Amniotic stem cell (primary cell): ENCODE data around the gene PDE8B.
A peak's percentile ranks its signal among the peaks of the same experiment; 100 is the strongest.

Source experiments
- DNase-seq: peaks from one replicate; lab custom pipeline; 2025; lab: John Stamatoyannopoulos, UW

PDE8B gene, protein sequence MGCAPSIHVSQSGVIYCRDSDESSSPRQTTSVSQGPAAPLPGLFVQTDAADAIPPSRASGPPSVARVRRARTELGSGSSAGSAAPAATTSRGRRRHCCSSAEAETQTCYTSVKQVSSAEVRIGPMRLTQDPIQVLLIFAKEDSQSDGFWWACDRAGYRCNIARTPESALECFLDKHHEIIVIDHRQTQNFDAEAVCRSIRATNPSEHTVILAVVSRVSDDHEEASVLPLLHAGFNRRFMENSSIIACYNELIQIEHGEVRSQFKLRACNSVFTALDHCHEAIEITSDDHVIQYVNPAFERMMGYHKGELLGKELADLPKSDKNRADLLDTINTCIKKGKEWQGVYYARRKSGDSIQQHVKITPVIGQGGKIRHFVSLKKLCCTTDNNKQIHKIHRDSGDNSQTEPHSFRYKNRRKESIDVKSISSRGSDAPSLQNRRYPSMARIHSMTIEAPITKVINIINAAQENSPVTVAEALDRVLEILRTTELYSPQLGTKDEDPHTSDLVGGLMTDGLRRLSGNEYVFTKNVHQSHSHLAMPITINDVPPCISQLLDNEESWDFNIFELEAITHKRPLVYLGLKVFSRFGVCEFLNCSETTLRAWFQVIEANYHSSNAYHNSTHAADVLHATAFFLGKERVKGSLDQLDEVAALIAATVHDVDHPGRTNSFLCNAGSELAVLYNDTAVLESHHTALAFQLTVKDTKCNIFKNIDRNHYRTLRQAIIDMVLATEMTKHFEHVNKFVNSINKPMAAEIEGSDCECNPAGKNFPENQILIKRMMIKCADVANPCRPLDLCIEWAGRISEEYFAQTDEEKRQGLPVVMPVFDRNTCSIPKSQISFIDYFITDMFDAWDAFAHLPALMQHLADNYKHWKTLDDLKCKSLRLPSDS

GRCh38 chr5:77210091-77210963 lies at the start of gene PDE8B:
Gene PDE8B, plus strand, starts transcription at chr5:77210680. Its CDS starts 246 bp downstream, at chr5:77210926.
- DNase-seq, result no peak

DNA sequence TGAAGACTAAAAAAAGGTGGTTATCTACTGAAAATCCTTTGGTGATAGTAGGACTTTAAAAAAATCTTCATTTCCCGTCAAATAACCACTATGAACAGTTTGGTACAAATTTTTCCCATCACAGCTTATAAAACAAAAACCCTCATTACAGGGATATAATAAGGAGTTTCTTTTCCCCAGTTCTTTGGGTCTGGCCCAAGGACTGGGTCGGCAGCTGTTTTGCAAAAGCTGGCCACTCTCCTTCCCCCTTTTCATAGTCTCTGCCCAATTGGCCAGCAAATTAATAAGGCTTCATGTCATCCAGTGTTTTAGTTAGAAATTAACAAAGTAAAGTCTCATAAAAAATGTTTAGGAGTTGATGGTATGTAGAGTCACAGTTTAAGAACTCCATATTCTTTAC lies 47.0 kb upstream of the PDE8B start:
- no peak for DNase-seq

- no peak for DNase-seq
Observed at GRCh38 chr5:77167063-77167462, 43.4 kb upstream of the PDE8B start.

DNA sequence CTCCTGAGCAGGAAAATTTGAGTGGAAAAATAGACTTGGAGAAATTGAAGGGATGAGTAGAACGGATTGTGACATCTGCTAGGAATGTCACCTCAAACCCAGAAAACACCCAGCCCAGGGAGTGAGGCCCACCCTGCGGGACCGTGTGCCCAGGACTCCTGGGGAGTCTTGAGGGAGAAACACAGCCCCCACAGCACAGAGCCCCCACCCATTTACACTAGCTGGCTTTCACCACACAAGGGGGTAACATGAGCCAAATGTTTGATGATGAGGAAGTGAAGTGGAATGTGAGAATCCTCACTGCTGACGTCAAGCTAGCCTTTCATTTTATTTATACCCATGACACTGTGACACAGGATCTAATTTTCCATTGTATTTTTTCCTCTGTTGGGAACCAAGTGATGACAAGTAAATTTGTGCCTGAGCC lies 42.8 kb upstream of the PDE8B start:
- DNase-seq, result peak; percentile 10

GRCh38 chr5:77168161-77168878 lies 42.2 kb upstream of the PDE8B start:
- DNase-seq, result no peak

- DNase-seq, result no peak
Observed at GRCh38 chr5:77168879-77169244, 41.6 kb upstream of the PDE8B start.

DNA sequence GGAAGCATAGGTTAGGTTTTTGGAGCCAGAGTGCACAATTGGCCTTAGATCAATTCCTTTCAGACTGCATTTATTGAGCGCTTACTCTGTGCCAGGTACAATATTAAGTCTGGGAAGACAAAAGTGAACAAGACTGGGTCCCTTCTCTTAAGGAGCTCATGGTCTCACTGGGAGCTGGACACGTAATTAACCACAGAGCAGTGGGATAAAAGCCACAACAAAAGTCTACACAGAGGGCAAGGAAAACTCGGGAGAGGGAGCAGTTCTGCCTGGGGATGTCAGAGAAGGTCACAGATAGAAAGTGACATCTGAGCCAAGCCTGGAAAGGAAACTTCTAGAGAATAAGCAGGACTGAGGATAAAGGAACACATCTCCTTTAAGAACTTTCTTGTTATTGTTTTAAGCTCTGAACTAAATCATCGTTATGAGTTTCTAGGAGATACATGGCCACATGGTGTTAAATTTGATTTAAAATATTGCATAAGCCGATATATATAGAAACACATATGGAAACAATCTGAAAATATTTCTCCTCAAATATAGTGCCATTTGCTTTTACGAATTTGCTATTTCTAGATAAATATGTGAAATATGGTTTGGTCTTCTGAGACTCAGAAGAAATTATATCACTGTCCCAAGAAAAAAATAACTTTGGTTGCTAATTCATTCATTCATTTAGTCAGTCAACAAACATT lies 40.1 kb upstream of the PDE8B start:
- DNase-seq, result no peak

DNA sequence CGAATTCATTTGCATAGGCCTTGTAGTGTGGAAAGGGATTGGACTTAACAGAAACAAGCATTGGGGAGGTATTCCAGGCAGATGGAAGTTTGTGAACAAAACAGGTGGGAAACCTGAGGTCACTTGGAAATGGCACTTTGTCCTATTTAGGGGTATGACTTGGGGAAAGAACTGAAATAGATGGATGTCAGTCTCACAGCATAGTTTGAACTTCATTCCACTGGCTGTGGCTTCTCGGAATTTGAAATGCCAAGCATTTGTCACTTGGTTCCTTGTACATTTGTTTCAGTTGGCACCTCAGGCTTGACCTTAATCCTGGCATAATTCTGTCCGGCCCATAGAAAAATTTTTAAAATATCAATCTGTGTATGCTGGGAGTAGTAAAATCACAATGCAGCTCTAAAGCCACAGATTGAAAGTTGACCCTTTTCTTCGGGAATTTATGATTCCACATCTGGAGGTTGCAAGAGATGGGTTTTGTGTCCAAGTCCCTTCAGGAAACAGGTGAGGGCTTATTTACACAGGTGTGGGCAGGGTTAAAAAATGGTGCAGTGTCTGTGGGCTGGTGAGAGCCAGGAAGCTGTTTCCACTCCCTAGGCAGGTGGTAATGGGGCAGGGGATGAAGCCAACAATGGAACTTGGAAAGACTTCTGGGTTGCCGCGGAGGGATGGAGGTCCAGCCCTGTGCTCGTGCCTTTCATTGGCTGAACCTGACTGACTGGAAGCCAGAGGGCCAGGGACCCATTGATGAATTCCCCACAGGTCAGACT lies 39.2 kb upstream of the PDE8B start:
- DNase-seq, result no peak

DNA sequence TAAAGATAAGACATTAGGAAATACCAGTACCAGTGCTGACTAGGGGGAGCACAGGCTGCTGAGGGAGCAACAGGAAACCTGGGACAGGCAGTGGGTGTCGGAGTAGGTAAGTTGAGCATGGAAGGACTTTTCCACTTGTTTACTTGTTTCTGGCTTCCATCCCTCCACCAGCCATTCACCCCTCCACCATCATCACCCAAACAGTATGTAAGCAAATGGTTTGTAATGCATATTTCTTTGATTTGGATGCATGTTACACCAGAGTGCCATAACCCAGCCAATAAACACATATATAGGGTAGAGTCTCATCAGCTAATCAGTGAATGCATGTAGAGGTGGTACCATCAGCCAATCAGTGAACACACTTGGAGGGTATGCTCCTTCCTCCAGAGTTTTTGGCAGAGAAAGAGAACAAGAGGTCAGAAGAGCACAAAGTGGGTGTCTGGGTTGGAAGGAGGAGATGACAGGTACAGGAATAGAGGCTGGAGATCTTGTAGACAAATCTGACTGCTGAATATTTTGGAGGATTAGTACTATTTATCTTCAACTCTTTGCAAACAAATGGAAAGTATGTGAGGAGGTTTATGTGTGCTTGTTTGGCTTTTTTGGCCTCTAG lies 37.7 kb upstream of the PDE8B start:
- no peak for DNase-seq

DNA sequence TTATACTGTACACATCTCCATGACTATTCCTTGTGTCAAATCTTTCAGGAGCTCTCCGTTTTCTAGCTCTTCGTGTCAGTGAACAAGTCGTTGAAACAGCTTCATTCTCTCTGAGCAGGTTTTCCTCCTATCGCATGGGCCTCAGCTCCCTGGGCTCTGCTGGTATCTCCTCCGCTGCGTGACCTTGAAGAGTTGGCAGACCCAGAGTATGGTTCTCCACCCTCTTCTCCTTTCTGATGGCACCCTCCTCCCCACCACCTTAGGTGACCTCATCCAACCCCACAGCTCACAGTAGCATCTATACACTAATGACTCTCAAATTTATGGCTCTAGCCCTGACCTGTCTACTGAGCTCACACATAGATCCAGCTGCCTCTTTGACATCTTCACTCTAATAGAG lies 36.0 kb upstream of the PDE8B start:
- DNase-seq, result no peak

GRCh38 chr5:77175231-77175630 lies 35.2 kb upstream of the PDE8B start:
- no peak for DNase-seq

GRCh38 chr5:77176429-77176828 lies 34.1 kb upstream of the PDE8B start:
- no peak for DNase-seq

GRCh38 chr5:77177576-77177975 lies 32.9 kb upstream of the PDE8B start:
- DNase-seq, result no peak

DNA sequence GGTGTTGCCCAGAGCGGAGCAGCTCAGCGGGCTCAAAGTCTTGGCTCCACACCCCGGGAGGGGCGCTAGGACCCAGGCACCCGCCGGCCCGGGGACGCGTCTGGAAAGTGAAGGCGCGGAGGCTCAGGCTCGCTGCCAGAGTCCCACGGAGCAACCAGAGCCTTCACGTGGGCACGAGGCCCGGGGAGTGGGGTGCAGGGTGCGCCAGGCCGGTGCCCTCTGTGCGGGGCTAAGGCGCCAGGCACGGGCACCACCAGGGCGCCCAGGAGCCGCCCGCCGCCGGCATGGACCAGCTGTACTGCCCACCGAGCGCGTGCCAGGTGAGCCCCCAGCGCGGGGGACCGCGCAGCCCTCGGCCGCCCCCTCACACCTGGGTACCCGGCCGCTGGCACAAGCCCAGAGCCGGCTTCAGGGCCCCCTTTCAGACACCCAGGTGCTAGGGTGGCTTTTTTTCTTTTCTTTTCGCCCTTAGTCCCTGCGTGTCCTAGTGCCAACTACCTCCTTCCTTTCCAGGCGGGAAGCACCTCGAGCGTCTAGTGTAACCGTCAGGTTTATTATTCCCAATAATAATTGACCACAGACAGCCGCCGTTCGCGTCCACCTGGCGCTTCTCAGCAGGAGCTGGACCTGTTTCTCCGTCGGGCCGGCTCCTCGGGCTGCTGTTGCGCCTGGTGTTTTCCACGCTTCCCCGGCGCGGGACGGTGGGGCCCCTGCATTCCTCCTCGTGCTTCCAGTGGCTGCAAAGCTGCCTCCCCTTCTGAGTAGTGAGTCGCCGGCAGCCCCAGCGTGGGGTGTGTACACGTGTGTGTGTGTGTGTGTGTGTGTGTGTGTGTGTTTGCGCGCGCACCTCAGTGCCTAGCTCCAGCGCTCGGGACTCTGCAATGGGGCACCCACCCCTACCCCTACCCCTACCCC lies 30.1 kb upstream of the PDE8B start:
- DNase-seq, result no peak

DNA sequence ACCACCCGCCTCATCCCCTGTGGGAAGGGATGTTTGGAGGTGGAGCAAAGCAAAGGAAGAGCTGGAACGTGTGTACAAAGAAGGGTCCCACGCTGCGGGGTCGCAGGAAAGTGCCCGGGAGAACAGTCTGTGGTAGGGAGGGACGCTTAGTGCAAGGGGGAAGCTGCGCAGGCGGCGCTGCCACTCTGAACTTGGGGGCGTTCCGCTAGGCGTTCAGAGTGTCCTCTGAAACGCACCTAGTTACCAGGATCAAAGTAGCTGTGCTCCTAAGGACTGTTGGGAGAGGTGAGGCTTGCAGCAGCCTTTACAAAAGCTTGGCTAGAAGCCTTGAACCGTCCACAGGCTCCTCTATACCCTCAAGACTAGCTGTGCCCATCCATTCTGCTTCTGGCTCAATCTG lies 29.3 kb upstream of the PDE8B start:
- DNase-seq, result no peak

GRCh38 chr5:77181596-77182304 lies 28.7 kb upstream of the PDE8B start:
- DNase-seq, result no peak

GRCh38 chr5:77182367-77182766 lies 28.1 kb upstream of the PDE8B start:
- no peak for DNase-seq
